HG02763 (cell line): Measurements from ENCODE around the gene SLC35F6.
"Not testable (repeated sequence)": the region's sequence is repeated elsewhere in the genome, so short reads cannot be mapped to it uniquely, and the experiment has no call there.

Experiments
- ATAC-seq: cut with Tn5 transposase; IDR thresholded peaks from one replicate; pipeline ENCODE4 v1.9.1; 2021; ENCODE audit warnings: mild to moderate bottlenecking, moderate library complexity; ENCODE audit not compliant: unreplicated experiment

SLC35F6 gene

GRCh38 chr2:26814072-26814765 is 50.1 kb downstream of the SLC35F6 start:
- ATAC-seq, result not testable (repeated sequence)

GRCh38 chr2:26816893-26817292 is 52.8 kb downstream of the SLC35F6 start:
- ATAC-seq, result no peak

- ATAC-seq, result no peak
These were observed 54.2 kb downstream of the SLC35F6 start for GRCh38 chr2:26818255-26818654.

GRCh38 chr2:26818972-26819371 is 54.9 kb downstream of the SLC35F6 start:
- no peak for ATAC-seq

- ATAC-seq, result no peak
These were observed 56.8 kb downstream of the SLC35F6 start for GRCh38 chr2:26820932-26821331.

- ATAC-seq, result no peak
These were observed 58.8 kb downstream of the SLC35F6 start for GRCh38 chr2:26822877-26823276.
